NCI-H1417 treated with DMSO at 0.1 percent for 48 hours (cell line): ENCODE results near the gene TRAF3IP1.
"Not testable (repeated sequence)": the region's sequence is repeated elsewhere in the genome, so short reads cannot be mapped to it uniquely, and the experiment has no call there.

Experiments
- DNase-seq: peaks from one replicate; lab custom pipeline; 2025; lab: John Stamatoyannopoulos, UW

TRAF3IP1 gene

GRCh38 chr2:238288650-238289573 lies 31.4 kb upstream of the TRAF3IP1 start:
- peak; percentile 92 for DNase-seq

- no peak for DNase-seq
These were observed 30.7 kb upstream of the TRAF3IP1 start for GRCh38 chr2:238289574-238289973.

GRCh38 chr2:238290091-238290509 lies 30.2 kb upstream of the TRAF3IP1 start:
- DNase-seq: peak; percentile 64

- no peak for DNase-seq
These were observed 29.4 kb upstream of the TRAF3IP1 start for GRCh38 chr2:238290715-238291549.

GRCh38 chr2:238291550-238292281 lies 28.6 kb upstream of the TRAF3IP1 start:
- no peak for DNase-seq

GRCh38 chr2:238294046-238294392 lies 26.3 kb upstream of the TRAF3IP1 start:
- DNase-seq: no peak

GRCh38 chr2:238294393-238295143 lies 25.8 kb upstream of the TRAF3IP1 start:
- DNase-seq: no peak

GRCh38 chr2:238295144-238296112 lies 24.9 kb upstream of the TRAF3IP1 start:
- DNase-seq: no peak

GRCh38 chr2:238296638-238297457 lies 23.5 kb upstream of the TRAF3IP1 start:
- no peak for DNase-seq

- DNase-seq: no peak
These were observed 20.5 kb upstream of the TRAF3IP1 start for GRCh38 chr2:238299803-238300202.

- DNase-seq: no peak
These were observed 18.2 kb upstream of the TRAF3IP1 start for GRCh38 chr2:238302087-238302486.

- no peak for DNase-seq
These were observed 17.6 kb upstream of the TRAF3IP1 start for GRCh38 chr2:238302751-238303150.

GRCh38 chr2:238304116-238304515 lies 16.2 kb upstream of the TRAF3IP1 start:
- DNase-seq: no peak

- no peak for DNase-seq
These were observed 15.0 kb upstream of the TRAF3IP1 start for GRCh38 chr2:238305092-238305862.

GRCh38 chr2:238305965-238306671 lies 14.2 kb upstream of the TRAF3IP1 start:
- no peak for DNase-seq

GRCh38 chr2:238306672-238306998 lies 13.7 kb upstream of the TRAF3IP1 start:
- no peak for DNase-seq

GRCh38 chr2:238308177-238308576 lies 12.1 kb upstream of the TRAF3IP1 start:
- DNase-seq: no peak

GRCh38 chr2:238310721-238311120 lies 9.6 kb upstream of the TRAF3IP1 start:
- DNase-seq: not testable (repeated sequence)
